ENCODE measurements around the gene AMER2. TPM values are rescaled to one million over a fixed set of nuclear protein-coding genes. Genes with fewer than 3 reads are reported as not detected.
A peak's percentile ranks its signal among the peaks of the same experiment; 100 is the strongest.

AMER2 gene
- total and polyA plus RNA-seq, 2 experiments from 2014 or later, result 0.31 to 0.76 TPM

DNA sequence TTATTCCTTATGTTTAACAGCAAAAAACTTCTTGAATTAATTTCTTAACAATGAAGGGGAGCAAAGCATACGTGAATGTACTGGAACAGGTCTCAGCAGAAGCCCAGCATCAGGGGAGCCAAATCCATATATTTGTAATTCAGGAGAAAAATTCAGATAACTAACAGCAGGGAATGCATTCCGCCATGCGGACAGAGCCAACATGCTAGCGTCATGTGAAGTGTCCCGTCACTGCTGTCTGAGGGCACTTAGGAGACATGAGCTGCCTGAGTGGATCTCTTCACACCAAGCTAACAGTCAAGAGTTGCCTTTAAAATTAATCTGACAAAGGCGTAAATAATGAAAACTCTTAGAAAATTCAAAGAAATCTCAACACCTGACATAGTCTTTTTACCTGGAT, 6.4 kb downstream of the AMER2 start:
- TF ChIP-seq, protein P1, sequence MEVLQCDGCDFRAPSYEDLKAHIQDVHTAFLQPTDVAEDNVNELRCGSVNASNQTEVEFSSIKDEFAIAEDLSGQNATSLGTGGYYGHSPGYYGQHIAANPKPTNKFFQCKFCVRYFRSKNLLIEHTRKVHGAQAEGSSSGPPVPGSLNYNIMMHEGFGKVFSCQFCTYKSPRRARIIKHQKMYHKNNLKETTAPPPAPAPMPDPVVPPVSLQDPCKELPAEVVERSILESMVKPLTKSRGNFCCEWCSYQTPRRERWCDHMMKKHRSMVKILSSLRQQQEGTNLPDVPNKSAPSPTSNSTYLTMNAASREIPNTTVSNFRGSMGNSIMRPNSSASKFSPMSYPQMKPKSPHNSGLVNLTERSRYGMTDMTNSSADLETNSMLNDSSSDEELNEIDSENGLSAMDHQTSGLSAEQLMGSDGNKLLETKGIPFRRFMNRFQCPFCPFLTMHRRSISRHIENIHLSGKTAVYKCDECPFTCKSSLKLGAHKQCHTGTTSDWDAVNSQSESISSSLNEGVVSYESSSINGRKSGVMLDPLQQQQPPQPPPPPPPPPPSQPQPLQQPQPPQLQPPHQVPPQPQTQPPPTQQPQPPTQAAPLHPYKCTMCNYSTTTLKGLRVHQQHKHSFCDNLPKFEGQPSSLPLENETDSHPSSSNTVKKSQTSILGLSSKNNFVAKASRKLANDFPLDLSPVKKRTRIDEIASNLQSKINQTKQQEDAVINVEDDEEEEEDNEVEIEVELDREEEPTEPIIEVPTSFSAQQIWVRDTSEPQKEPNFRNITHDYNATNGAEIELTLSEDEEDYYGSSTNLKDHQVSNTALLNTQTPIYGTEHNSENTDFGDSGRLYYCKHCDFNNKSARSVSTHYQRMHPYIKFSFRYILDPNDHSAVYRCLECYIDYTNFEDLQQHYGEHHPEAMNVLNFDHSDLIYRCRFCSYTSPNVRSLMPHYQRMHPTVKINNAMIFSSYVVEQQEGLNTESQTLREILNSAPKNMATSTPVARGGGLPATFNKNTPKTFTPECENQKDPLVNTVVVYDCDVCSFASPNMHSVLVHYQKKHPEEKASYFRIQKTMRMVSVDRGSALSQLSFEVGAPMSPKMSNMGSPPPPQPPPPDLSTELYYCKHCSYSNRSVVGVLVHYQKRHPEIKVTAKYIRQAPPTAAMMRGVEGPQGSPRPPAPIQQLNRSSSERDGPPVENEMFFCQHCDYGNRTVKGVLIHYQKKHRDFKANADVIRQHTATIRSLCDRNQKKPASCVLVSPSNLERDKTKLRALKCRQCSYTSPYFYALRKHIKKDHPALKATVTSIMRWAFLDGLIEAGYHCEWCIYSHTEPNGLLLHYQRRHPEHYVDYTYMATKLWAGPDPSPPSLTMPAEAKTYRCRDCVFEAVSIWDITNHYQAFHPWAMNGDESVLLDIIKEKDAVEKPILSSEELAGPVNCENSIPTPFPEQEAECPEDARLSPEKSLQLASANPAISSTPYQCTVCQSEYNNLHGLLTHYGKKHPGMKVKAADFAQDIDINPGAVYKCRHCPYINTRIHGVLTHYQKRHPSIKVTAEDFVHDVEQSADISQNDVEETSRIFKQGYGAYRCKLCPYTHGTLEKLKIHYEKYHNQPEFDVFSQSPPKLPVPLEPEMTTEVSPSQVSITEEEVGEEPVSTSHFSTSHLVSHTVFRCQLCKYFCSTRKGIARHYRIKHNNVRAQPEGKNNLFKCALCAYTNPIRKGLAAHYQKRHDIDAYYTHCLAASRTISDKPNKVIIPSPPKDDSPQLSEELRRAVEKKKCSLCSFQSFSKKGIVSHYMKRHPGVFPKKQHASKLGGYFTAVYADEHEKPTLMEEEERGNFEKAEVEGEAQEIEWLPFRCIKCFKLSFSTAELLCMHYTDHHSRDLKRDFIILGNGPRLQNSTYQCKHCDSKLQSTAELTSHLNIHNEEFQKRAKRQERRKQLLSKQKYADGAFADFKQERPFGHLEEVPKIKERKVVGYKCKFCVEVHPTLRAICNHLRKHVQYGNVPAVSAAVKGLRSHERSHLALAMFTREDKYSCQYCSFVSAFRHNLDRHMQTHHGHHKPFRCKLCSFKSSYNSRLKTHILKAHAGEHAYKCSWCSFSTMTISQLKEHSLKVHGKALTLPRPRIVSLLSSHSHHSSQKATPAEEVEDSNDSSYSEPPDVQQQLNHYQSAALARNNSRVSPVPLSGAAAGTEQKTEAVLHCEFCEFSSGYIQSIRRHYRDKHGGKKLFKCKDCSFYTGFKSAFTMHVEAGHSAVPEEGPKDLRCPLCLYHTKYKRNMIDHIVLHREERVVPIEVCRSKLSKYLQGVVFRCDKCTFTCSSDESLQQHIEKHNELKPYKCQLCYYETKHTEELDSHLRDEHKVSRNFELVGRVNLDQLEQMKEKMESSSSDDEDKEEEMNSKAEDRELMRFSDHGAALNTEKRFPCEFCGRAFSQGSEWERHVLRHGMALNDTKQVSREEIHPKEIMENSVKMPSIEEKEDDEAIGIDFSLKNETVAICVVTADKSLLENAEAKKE (CRISPR knock-in tag; IDR thresholded peaks at IDR 0.05), result no peak
- TF ChIP-seq ZNF331 (CRISPR knock-in tag; IDR thresholded peaks at IDR 0.05; ENCODE audit: low read depth) (no peak), ZNF114 (CRISPR knock-in tag; IDR thresholded peaks at IDR 0.05) (no peak), EZH2 (IDR thresholded peaks at IDR 0.05; ENCODE audit: low read depth, unreplicated experiment) (no peak), EZH2phosphoT487 (IDR thresholded peaks at IDR 0.05; ENCODE audit: unreplicated experiment) (no peak), CREB1 (CRISPR knock-in tag; IDR thresholded peaks at IDR 0.05; ENCODE audit: low read depth) (no peak), STAT1 (IDR thresholded peaks at IDR 0.05; ENCODE audit: unreplicated experiment) (no peak), JUNB (IDR thresholded peaks at IDR 0.05; ENCODE audit: unreplicated experiment) (no peak), POLR2AphosphoS5 (IDR thresholded peaks at IDR 0.05; ENCODE audit: low read depth) (no peak), NANOG (IDR thresholded peaks at IDR 0.05; ENCODE audit: borderline replicate concordance) (no peak)
- TF ChIP-seq, protein P2, sequence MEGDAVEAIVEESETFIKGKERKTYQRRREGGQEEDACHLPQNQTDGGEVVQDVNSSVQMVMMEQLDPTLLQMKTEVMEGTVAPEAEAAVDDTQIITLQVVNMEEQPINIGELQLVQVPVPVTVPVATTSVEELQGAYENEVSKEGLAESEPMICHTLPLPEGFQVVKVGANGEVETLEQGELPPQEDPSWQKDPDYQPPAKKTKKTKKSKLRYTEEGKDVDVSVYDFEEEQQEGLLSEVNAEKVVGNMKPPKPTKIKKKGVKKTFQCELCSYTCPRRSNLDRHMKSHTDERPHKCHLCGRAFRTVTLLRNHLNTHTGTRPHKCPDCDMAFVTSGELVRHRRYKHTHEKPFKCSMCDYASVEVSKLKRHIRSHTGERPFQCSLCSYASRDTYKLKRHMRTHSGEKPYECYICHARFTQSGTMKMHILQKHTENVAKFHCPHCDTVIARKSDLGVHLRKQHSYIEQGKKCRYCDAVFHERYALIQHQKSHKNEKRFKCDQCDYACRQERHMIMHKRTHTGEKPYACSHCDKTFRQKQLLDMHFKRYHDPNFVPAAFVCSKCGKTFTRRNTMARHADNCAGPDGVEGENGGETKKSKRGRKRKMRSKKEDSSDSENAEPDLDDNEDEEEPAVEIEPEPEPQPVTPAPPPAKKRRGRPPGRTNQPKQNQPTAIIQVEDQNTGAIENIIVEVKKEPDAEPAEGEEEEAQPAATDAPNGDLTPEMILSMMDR (conservative IDR thresholded peaks at IDR 0.05; ENCODE audit: low read depth in 2 of 2), result no peak
- TF ChIP-seq, protein P3, sequence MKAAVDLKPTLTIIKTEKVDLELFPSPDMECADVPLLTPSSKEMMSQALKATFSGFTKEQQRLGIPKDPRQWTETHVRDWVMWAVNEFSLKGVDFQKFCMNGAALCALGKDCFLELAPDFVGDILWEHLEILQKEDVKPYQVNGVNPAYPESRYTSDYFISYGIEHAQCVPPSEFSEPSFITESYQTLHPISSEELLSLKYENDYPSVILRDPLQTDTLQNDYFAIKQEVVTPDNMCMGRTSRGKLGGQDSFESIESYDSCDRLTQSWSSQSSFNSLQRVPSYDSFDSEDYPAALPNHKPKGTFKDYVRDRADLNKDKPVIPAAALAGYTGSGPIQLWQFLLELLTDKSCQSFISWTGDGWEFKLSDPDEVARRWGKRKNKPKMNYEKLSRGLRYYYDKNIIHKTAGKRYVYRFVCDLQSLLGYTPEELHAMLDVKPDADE (IDR thresholded peaks at IDR 0.05), result no peak
- TF ChIP-seq, protein P4, sequence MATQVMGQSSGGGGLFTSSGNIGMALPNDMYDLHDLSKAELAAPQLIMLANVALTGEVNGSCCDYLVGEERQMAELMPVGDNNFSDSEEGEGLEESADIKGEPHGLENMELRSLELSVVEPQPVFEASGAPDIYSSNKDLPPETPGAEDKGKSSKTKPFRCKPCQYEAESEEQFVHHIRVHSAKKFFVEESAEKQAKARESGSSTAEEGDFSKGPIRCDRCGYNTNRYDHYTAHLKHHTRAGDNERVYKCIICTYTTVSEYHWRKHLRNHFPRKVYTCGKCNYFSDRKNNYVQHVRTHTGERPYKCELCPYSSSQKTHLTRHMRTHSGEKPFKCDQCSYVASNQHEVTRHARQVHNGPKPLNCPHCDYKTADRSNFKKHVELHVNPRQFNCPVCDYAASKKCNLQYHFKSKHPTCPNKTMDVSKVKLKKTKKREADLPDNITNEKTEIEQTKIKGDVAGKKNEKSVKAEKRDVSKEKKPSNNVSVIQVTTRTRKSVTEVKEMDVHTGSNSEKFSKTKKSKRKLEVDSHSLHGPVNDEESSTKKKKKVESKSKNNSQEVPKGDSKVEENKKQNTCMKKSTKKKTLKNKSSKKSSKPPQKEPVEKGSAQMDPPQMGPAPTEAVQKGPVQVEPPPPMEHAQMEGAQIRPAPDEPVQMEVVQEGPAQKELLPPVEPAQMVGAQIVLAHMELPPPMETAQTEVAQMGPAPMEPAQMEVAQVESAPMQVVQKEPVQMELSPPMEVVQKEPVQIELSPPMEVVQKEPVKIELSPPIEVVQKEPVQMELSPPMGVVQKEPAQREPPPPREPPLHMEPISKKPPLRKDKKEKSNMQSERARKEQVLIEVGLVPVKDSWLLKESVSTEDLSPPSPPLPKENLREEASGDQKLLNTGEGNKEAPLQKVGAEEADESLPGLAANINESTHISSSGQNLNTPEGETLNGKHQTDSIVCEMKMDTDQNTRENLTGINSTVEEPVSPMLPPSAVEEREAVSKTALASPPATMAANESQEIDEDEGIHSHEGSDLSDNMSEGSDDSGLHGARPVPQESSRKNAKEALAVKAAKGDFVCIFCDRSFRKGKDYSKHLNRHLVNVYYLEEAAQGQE (IDR thresholded peaks at IDR 0.05; ENCODE audit: unreplicated experiment), result no peak
- DNase-seq (ENCODE audit: low spot score), result no peak
- H3F3A ChIP-seq (replicated peaks; ENCODE audit: low read depth), result no peaks in the 10 kb centered on the region
- H3K4me1 ChIP-seq (ENCODE audit: insufficient read depth), result peaks cover 17% of the 10 kb centered on the region
- no peak for ATAC-seq
- Mint-ChIP-seq H3K9me3 (peaks cover 6% of the 10 kb centered on the region; the same call in 1 of the 3 replicates), H3K27me3 (ENCODE audit: insufficient read depth, low read depth, poor library complexity) (peaks cover 16% of the 10 kb centered on the region), H3K4me1 (peaks cover 12% of the 10 kb centered on the region), H3K27ac (0 out of 2 replicates have a peak overlapping the region, but pooled peaks have one; percentile 46), H3K4me3 (no peak overlapping the region), H3K36me3 (ENCODE audit: low read depth) (no peaks in the 10 kb centered on the region; the same call in 2 of the 3 replicates)
- no peaks in the 10 kb centered on the region for H4K20me1 ChIP-seq (replicated peaks; ENCODE audit: insufficient read depth)
- peak overlapping the region; percentile 91 for H2AFZ ChIP-seq
- no peaks in the 10 kb centered on the region for H3K79me2 ChIP-seq (replicated peaks; ENCODE audit: insufficient read depth)
- H3K9me2 ChIP-seq (ENCODE audit: insufficient read depth), result peaks cover 3% of the 10 kb centered on the region; the same call in 1 of the 2 replicates
- peaks cover 20% of the 10 kb centered on the region for H3K27me3 ChIP-seq (ENCODE audit: insufficient read depth)
- no peak overlapping the region for H3K4me3 ChIP-seq
- no peaks in the 10 kb centered on the region for H3K36me3 ChIP-seq (ENCODE audit: insufficient read depth)
- no peak overlapping the region for H3K27ac ChIP-seq (ENCODE audit: low read depth)
- H3K4me2 ChIP-seq, result peak overlapping the region; percentile 61

Measured in GM23338 (cell line).